ENCODE data around the gene A2ML1. TPM values are rescaled to one million over a fixed set of nuclear protein-coding genes. Genes with fewer than 3 reads are reported as not detected.
"Not testable (repeated sequence)": the region's sequence is repeated elsewhere in the genome, so short reads cannot be mapped to it uniquely, and the experiment has no call there.

Gene A2ML1
- total RNA-seq: not detected

- ChIA-PET CTCF (no interaction called here), POLR2A (no interaction called here)
- Mint-ChIP-seq H3K4me1 (no peaks in the 10 kb centered on the region), H3K9me3 (no peaks in the 10 kb centered on the region), H3K4me3 (no peak within 1 kb of the TSS), H3K36me3 (ENCODE audit: low read depth) (no peaks in the 10 kb centered on the region), H3K27me3 (peaks cover 7% of the 10 kb centered on the region), H3K27ac (no peak within 1 kb of the TSS)
- DNase-seq: no peak
Observed at GRCh38 chr12:8822298-8822697, at the start of gene A2ML1. TSS of gene A2ML1 (plus strand) at chr12:8822621. CDS start at chr12:8822652, 31 bp downstream.

- DNase-seq: no peak
- no peaks in the 10 kb centered on the region for H3K4me1 Mint-ChIP-seq
- H3K4me3 Mint-ChIP-seq: no peak overlapping the region
- no peaks in the 10 kb centered on the region for H3K36me3 Mint-ChIP-seq (ENCODE audit: low read depth)
- POLR2A ChIA-PET: no interaction called here
- H3K9me3 Mint-ChIP-seq: no peaks in the 10 kb centered on the region
- CTCF ChIA-PET: no interaction called here
- H3K27ac Mint-ChIP-seq: no peak overlapping the region
- no peaks in the 10 kb centered on the region for H3K27me3 Mint-ChIP-seq
Observed at GRCh38 chr12:8773461-8773860, 49.0 kb upstream of the A2ML1 start.

- Mint-ChIP-seq H3K4me3 (no peak overlapping the region), H3K27me3 (no peaks in the 10 kb centered on the region), H3K4me1 (no peaks in the 10 kb centered on the region), H3K36me3 (ENCODE audit: low read depth) (no peaks in the 10 kb centered on the region), H3K27ac (no peak overlapping the region), H3K9me3 (no peaks in the 10 kb centered on the region)
- no peak for DNase-seq
- CTCF ChIA-PET: no interaction called here
- POLR2A ChIA-PET: no interaction called here
Observed at GRCh38 chr12:8779281-8779680, 43.1 kb upstream of the A2ML1 start.

- Mint-ChIP-seq H3K27ac (no peak overlapping the region), H3K4me1 (no peaks in the 10 kb centered on the region)
Observed at GRCh38 chr12:8779862-8780261, 42.6 kb upstream of the A2ML1 start.

GRCh38 chr12:8780389-8780788 lies 42.0 kb upstream of the A2ML1 start:
- Mint-ChIP-seq H3K27ac (no peak overlapping the region), H3K27me3 (no peaks in the 10 kb centered on the region), H3K4me1 (no peaks in the 10 kb centered on the region), H3K36me3 (ENCODE audit: low read depth) (no peaks in the 10 kb centered on the region), H3K9me3 (no peaks in the 10 kb centered on the region), H3K4me3 (no peak overlapping the region)
- CTCF ChIA-PET: no interaction called here
- POLR2A ChIA-PET: no interaction called here
- DNase-seq: no peak

More at GRCh38 chr12:8779862-8780261, 42.6 kb upstream of the A2ML1 start:
- Mint-ChIP-seq H3K36me3 (ENCODE audit: low read depth) (no peaks in the 10 kb centered on the region), H3K9me3 (no peaks in the 10 kb centered on the region), H3K4me3 (no peak overlapping the region), H3K27me3 (no peaks in the 10 kb centered on the region)
- ChIA-PET POLR2A (no interaction called here), CTCF (no interaction called here)
- no peak for DNase-seq

- ChIA-PET POLR2A (no interaction called here), CTCF (interaction anchor here (1.3 kb wide), 1 partner anchor 268 kb away, joined by 5 read pairs; no protein-coding TSS in a partner anchor)
- no peak for DNase-seq
Observed at GRCh38 chr12:8781381-8782127, 40.9 kb upstream of the A2ML1 start.

GRCh38 chr12:8784290-8784888 lies 38.0 kb upstream of the A2ML1 start:
- no peak overlapping the region for H3K4me3 Mint-ChIP-seq
- H3K36me3 Mint-ChIP-seq (ENCODE audit: low read depth): no peaks in the 10 kb centered on the region
- no peak for DNase-seq
- H3K9me3 Mint-ChIP-seq: no peaks in the 10 kb centered on the region
- H3K27ac Mint-ChIP-seq: no peak overlapping the region
- ChIA-PET CTCF (interaction anchor here (0.8 to 1.5 kb wide), 2 partner anchors 78 to 106 kb away, joined by 5 read pairs; no protein-coding TSS in a partner anchor), POLR2A (no interaction called here)
- no peaks in the 10 kb centered on the region for H3K27me3 Mint-ChIP-seq
- no peaks in the 10 kb centered on the region for H3K4me1 Mint-ChIP-seq

More at GRCh38 chr12:8781381-8782127, 40.9 kb upstream of the A2ML1 start:
- Mint-ChIP-seq H3K9me3 (no peaks in the 10 kb centered on the region), H3K27me3 (no peaks in the 10 kb centered on the region), H3K36me3 (ENCODE audit: low read depth) (no peaks in the 10 kb centered on the region), H3K27ac (no peak overlapping the region), H3K4me3 (no peak overlapping the region), H3K4me1 (no peaks in the 10 kb centered on the region)

- Mint-ChIP-seq H3K4me3 (no peak overlapping the region), H3K9me3 (no peaks in the 10 kb centered on the region), H3K27ac (no peak overlapping the region), H3K36me3 (ENCODE audit: low read depth) (no peaks in the 10 kb centered on the region), H3K4me1 (no peaks in the 10 kb centered on the region), H3K27me3 (no peaks in the 10 kb centered on the region)
- ChIA-PET POLR2A (no interaction called here), CTCF (no interaction called here)
- no peak for DNase-seq
Observed at GRCh38 chr12:8785499-8785898, 36.9 kb upstream of the A2ML1 start.

GRCh38 chr12:8787206-8787605 lies 35.2 kb upstream of the A2ML1 start:
- H3K27me3 Mint-ChIP-seq; H3K4me1 Mint-ChIP-seq; POLR2A ChIA-PET; CTCF ChIA-PET; H3K27ac Mint-ChIP-seq; H3K4me3 Mint-ChIP-seq; DNase-seq; H3K9me3 Mint-ChIP-seq; H3K36me3 Mint-ChIP-seq (ENCODE audit: low read depth): not testable (repeated sequence)

GRCh38 chr12:8788706-8789105 lies 33.7 kb upstream of the A2ML1 start:
- H3K9me3 Mint-ChIP-seq; H3K36me3 Mint-ChIP-seq (ENCODE audit: low read depth); CTCF ChIA-PET; DNase-seq; H3K27ac Mint-ChIP-seq; POLR2A ChIA-PET; H3K4me1 Mint-ChIP-seq; H3K27me3 Mint-ChIP-seq: not testable (repeated sequence)
- H3K4me3 Mint-ChIP-seq: peak overlapping the region; percentile 56

- H3K36me3 Mint-ChIP-seq (ENCODE audit: low read depth); DNase-seq; CTCF ChIA-PET; POLR2A ChIA-PET; H3K27me3 Mint-ChIP-seq; H3K27ac Mint-ChIP-seq; H3K9me3 Mint-ChIP-seq; H3K4me1 Mint-ChIP-seq: not testable (repeated sequence)
- peak overlapping the region; percentile 56 for H3K4me3 Mint-ChIP-seq
Observed at GRCh38 chr12:8789341-8790013, 32.9 kb upstream of the A2ML1 start.

GRCh38 chr12:8793226-8793625 lies 29.2 kb upstream of the A2ML1 start:
- H3K9me3 Mint-ChIP-seq; H3K27me3 Mint-ChIP-seq; H3K4me3 Mint-ChIP-seq; H3K36me3 Mint-ChIP-seq (ENCODE audit: low read depth); H3K27ac Mint-ChIP-seq; POLR2A ChIA-PET; H3K4me1 Mint-ChIP-seq; CTCF ChIA-PET; DNase-seq: not testable (repeated sequence)

- H3K4me1 Mint-ChIP-seq; H3K4me3 Mint-ChIP-seq; DNase-seq; CTCF ChIA-PET; H3K27me3 Mint-ChIP-seq; H3K9me3 Mint-ChIP-seq; POLR2A ChIA-PET; H3K36me3 Mint-ChIP-seq (ENCODE audit: low read depth); H3K27ac Mint-ChIP-seq: not testable (repeated sequence)
Observed at GRCh38 chr12:8794611-8795010, 27.8 kb upstream of the A2ML1 start.

Measured in activated CD4-positive, alpha-beta memory T cell treated with anti-CD3 and anti-CD28 coated beads, Interleukin-2, amount 10 ng/mL, durations not matched to agents 7 days and 5 days (primary cell).